ENCODE measurements around the gene JAG2. TPM values are rescaled to one million over a fixed set of nuclear protein-coding genes. Genes with fewer than 3 reads are reported as not detected.

JAG2 gene
- total and polyA plus RNA-seq, 2 of the 13 experiments (the other 11 are each of a cell fraction or from before 2014, with no cell fraction given) = 0.04 to 0.16 TPM

DNA sequence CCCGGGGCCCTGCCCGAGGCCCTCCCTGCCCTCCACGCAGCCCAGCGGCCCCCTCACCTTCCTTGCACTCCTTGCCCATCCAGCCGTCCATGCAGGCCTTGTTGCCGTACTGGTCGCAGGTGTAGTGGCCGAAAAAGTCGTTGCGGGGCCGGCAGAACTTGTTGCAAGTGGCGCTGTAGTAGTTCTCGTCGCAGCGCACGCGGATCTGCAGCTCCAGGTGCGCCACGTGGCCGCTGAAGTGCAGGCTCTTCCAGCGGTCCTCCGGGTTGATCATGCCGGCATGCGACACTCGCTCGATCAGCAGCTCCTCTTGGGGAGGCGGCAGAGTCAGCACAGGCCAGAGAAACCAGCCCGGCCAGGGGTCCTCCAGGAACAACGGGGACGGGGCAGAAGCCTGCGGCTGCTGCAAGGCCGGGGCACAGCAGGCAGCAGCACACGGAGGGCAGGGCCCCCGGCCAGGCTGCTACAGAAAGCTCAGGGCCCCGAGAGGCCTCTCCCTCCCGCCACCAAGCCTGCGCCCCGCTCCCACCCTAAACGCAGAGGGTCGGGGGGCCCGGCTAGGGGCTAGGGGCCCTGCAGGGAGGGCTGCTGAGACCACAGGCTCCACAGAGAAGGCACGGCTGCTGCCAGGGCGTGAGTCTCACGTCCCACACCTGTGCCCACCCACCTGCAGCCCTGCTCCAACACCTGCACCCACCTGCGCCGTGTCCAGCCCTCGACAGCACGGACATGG lies 12.7 kb downstream of the JAG2 start (continued):
- TF ChIP-seq FOXA1 (IDR thresholded peaks at IDR 0.05) (no peak), FOXA1 (CRISPR knock-in tag; IDR thresholded peaks at IDR 0.05) (no peak), ZNF605 (CRISPR knock-in tag; IDR thresholded peaks at IDR 0.05) (no peak), ZBTB21 (CRISPR knock-in tag; IDR thresholded peaks at IDR 0.05) (no peak), ZNF274 (CRISPR knock-in tag; IDR thresholded peaks at IDR 0.05) (peak; percentile 41; the same call in 1 of the 2 replicates), ZNF83 (CRISPR knock-in tag; IDR thresholded peaks at IDR 0.05; ENCODE audit: borderline replicate concordance) (no peak), ZNF7 (CRISPR knock-in tag; IDR thresholded peaks at IDR 0.05) (no peak), MBD4 (IDR thresholded peaks at IDR 0.05; ENCODE audit: borderline replicate concordance, low read length) (no peak), ZNF367 (CRISPR knock-in tag; IDR thresholded peaks at IDR 0.05; ENCODE audit: borderline replicate concordance) (no peak), ZNF549 (CRISPR knock-in tag; IDR thresholded peaks at IDR 0.05) (no peak), EZH2 (conservative IDR thresholded peaks at IDR 0.05; ENCODE audit: low read depth, low read length) (peak; percentile 75; the same call in 1 of the 2 replicates), ZNF782 (CRISPR knock-in tag; IDR thresholded peaks at IDR 0.05; ENCODE audit: borderline replicate concordance) (0 out of 2 replicates have a peak, but pooled peaks have one; percentile 34), CHD4 (IDR thresholded peaks at IDR 0.05; ENCODE audit: borderline replicate concordance, low read length) (no peak), NBN (conservative IDR thresholded peaks at IDR 0.05) (no peak), NR2F2 (IDR thresholded peaks at IDR 0.05; ENCODE audit: borderline replicate concordance, low read depth) (no peak)
- TF ChIP-seq, protein P1, sequence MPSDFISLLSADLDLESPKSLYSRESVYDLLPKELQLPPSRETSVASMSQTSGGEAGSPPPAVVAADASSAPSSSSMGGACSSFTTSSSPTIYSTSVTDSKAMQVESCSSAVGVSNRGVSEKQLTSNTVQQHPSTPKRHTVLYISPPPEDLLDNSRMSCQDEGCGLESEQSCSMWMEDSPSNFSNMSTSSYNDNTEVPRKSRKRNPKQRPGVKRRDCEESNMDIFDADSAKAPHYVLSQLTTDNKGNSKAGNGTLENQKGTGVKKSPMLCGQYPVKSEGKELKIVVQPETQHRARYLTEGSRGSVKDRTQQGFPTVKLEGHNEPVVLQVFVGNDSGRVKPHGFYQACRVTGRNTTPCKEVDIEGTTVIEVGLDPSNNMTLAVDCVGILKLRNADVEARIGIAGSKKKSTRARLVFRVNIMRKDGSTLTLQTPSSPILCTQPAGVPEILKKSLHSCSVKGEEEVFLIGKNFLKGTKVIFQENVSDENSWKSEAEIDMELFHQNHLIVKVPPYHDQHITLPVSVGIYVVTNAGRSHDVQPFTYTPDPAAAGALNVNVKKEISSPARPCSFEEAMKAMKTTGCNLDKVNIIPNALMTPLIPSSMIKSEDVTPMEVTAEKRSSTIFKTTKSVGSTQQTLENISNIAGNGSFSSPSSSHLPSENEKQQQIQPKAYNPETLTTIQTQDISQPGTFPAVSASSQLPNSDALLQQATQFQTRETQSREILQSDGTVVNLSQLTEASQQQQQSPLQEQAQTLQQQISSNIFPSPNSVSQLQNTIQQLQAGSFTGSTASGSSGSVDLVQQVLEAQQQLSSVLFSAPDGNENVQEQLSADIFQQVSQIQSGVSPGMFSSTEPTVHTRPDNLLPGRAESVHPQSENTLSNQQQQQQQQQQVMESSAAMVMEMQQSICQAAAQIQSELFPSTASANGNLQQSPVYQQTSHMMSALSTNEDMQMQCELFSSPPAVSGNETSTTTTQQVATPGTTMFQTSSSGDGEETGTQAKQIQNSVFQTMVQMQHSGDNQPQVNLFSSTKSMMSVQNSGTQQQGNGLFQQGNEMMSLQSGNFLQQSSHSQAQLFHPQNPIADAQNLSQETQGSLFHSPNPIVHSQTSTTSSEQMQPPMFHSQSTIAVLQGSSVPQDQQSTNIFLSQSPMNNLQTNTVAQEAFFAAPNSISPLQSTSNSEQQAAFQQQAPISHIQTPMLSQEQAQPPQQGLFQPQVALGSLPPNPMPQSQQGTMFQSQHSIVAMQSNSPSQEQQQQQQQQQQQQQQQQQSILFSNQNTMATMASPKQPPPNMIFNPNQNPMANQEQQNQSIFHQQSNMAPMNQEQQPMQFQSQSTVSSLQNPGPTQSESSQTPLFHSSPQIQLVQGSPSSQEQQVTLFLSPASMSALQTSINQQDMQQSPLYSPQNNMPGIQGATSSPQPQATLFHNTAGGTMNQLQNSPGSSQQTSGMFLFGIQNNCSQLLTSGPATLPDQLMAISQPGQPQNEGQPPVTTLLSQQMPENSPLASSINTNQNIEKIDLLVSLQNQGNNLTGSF (CRISPR knock-in tag; IDR thresholded peaks at IDR 0.05) = no peak
- TF ChIP-seq, protein P2, sequence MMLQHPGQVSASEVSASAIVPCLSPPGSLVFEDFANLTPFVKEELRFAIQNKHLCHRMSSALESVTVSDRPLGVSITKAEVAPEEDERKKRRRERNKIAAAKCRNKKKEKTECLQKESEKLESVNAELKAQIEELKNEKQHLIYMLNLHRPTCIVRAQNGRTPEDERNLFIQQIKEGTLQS (CRISPR knock-in tag; IDR thresholded peaks at IDR 0.05) = no peak
- TF ChIP-seq, protein P3, sequence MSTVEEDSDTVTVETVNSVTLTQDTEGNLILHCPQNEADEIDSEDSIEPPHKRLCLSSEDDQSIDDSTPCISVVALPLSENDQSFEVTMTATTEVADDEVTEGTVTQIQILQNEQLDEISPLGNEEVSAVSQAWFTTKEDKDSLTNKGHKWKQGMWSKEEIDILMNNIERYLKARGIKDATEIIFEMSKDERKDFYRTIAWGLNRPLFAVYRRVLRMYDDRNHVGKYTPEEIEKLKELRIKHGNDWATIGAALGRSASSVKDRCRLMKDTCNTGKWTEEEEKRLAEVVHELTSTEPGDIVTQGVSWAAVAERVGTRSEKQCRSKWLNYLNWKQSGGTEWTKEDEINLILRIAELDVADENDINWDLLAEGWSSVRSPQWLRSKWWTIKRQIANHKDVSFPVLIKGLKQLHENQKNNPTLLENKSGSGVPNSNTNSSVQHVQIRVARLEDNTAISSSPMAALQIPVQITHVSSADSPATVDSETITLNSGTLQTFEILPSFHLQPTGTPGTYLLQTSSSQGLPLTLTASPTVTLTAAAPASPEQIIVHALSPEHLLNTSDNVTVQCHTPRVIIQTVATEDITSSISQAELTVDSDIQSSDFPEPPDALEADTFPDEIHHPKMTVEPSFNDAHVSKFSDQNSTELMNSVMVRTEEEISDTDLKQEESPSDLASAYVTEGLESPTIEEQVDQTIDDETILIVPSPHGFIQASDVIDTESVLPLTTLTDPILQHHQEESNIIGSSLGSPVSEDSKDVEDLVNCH (CRISPR knock-in tag; IDR thresholded peaks at IDR 0.05) = no peak
- TF ChIP-seq, protein P4, sequence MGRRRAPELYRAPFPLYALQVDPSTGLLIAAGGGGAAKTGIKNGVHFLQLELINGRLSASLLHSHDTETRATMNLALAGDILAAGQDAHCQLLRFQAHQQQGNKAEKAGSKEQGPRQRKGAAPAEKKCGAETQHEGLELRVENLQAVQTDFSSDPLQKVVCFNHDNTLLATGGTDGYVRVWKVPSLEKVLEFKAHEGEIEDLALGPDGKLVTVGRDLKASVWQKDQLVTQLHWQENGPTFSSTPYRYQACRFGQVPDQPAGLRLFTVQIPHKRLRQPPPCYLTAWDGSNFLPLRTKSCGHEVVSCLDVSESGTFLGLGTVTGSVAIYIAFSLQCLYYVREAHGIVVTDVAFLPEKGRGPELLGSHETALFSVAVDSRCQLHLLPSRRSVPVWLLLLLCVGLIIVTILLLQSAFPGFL (CRISPR knock-in tag; IDR thresholded peaks at IDR 0.05) = no peak
- TF ChIP-seq, protein P5, sequence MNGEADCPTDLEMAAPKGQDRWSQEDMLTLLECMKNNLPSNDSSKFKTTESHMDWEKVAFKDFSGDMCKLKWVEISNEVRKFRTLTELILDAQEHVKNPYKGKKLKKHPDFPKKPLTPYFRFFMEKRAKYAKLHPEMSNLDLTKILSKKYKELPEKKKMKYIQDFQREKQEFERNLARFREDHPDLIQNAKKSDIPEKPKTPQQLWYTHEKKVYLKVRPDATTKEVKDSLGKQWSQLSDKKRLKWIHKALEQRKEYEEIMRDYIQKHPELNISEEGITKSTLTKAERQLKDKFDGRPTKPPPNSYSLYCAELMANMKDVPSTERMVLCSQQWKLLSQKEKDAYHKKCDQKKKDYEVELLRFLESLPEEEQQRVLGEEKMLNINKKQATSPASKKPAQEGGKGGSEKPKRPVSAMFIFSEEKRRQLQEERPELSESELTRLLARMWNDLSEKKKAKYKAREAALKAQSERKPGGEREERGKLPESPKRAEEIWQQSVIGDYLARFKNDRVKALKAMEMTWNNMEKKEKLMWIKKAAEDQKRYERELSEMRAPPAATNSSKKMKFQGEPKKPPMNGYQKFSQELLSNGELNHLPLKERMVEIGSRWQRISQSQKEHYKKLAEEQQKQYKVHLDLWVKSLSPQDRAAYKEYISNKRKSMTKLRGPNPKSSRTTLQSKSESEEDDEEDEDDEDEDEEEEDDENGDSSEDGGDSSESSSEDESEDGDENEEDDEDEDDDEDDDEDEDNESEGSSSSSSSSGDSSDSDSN (CRISPR knock-in tag; IDR thresholded peaks at IDR 0.05) = peak; percentile 72
